Ishikawa (cell line): ENCODE data around the gene LYSMD2.

Experiments
- CEBPB ChIP-seq: IDR thresholded peaks from 2 replicates; pipeline ENCODE4 v1.6.1; 2012
- CREB1 ChIP-seq: IDR thresholded peaks from 2 replicates; pipeline ENCODE4 v1.6.1; 2012; ENCODE audit warnings: low read depth
- EGR1 ChIP-seq: IDR thresholded peaks from 2 replicates; pipeline ENCODE4 v1.6.1; 2012
- EP300 ChIP-seq: IDR thresholded peaks from 2 replicates; pipeline ENCODE4 v1.6.1; 2012; ENCODE audit warnings: borderline replicate concordance
- FOXM1 ChIP-seq: IDR thresholded peaks from 2 replicates; pipeline ENCODE4 v1.6.1; 2012; ENCODE audit warnings: low read depth, borderline replicate concordance
- MAX ChIP-seq: IDR thresholded peaks from 2 replicates; pipeline ENCODE4 v1.6.1; 2012
- NFIC ChIP-seq: IDR thresholded peaks from 2 replicates; pipeline ENCODE4 v1.6.1; 2012
- RAD21 ChIP-seq: IDR thresholded peaks from 2 replicates; pipeline ENCODE4 v1.6.1; 2012; ENCODE audit warnings: low read depth
- REST ChIP-seq: IDR thresholded peaks from 2 replicates; pipeline ENCODE4 v1.6.1; 2012; ENCODE audit warnings: low read depth, mild to moderate bottlenecking
- TAF1 ChIP-seq: IDR thresholded peaks from 2 replicates; pipeline ENCODE4 v1.6.1; 2012; ENCODE audit warnings: low read depth, mild to moderate bottlenecking
- TCF12 ChIP-seq: IDR thresholded peaks from 2 replicates; pipeline ENCODE4 v1.6.1; 2012; ENCODE audit warnings: low read depth
- TEAD4 ChIP-seq: IDR thresholded peaks from 2 replicates; pipeline ENCODE4 v1.6.1; 2012
- USF1 ChIP-seq: IDR thresholded peaks from 2 replicates; pipeline ENCODE4 v1.6.1; 2012
- YY1 ChIP-seq: IDR thresholded peaks from 2 replicates; pipeline ENCODE4 v1.6.1; 2012; ENCODE audit warnings: low read depth
- ZBTB7A ChIP-seq: IDR thresholded peaks from 2 replicates; pipeline ENCODE4 v1.6.1; 2012; ENCODE audit warnings: low read depth

The LYSMD2 gene

GRCh38 chr15:51718746-51719145 is 18.7 kb downstream of the LYSMD2 start:
- TF ChIP-seq TAF1 (no peak), RAD21 (no peak), TCF12 (no peak), NFIC (no peak)

GRCh38 chr15:51718219-51718618 is 19.2 kb downstream of the LYSMD2 start:
- no peak for TF ChIP-seq MAX
- no peak for TF ChIP-seq YY1
- TF ChIP-seq TAF1: no peak
- TF ChIP-seq REST: no peak

- TF ChIP-seq CEBPB: no peak
- TF ChIP-seq TEAD4: no peak
- no peak for TF ChIP-seq CREB1
- TF ChIP-seq FOXM1: no peak
- TF ChIP-seq USF1: no peak
- TF ChIP-seq EP300: no peak
- TF ChIP-seq REST: no peak
- TF ChIP-seq TAF1: no peak
- no peak for TF ChIP-seq RAD21
Measured at GRCh38 chr15:51714911-51715310, 22.5 kb downstream of the LYSMD2 start.

- TF ChIP-seq FOXM1 (no peak), USF1 (no peak), TEAD4 (no peak), RAD21 (no peak), CEBPB (no peak), ZBTB7A (no peak), CREB1 (no peak), TAF1 (no peak), REST (no peak), YY1 (no peak), MAX (no peak), TCF12 (no peak), NFIC (no peak), EGR1 (no peak), EP300 (no peak)
Measured at GRCh38 chr15:51714162-51714561, 23.3 kb downstream of the LYSMD2 start.

- TF ChIP-seq CREB1: no peak
- no peak for TF ChIP-seq TAF1
- no peak for TF ChIP-seq YY1
- TF ChIP-seq ZBTB7A: no peak
- TF ChIP-seq EP300: no peak
- no peak for TF ChIP-seq EGR1
- TF ChIP-seq NFIC: no peak
- TF ChIP-seq MAX: no peak
- no peak for TF ChIP-seq RAD21
- no peak for TF ChIP-seq REST
- TF ChIP-seq TEAD4: no peak
- no peak for TF ChIP-seq CEBPB
- TF ChIP-seq FOXM1: no peak
- TF ChIP-seq TCF12: no peak
- TF ChIP-seq USF1: no peak
Measured at GRCh38 chr15:51709031-51709430, 28.4 kb downstream of the LYSMD2 start.
